KG1 (cell line): ENCODE data around the gene KIRREL3.

Experiments used
- DNase-seq: peaks from one replicate; lab custom pipeline; 2025; lab: John Stamatoyannopoulos, UW

The KIRREL3 gene

GRCh38 chr11:126663749-126664592, 336.6 kb downstream of the KIRREL3 start:
- DNase-seq = no peak

DNA sequence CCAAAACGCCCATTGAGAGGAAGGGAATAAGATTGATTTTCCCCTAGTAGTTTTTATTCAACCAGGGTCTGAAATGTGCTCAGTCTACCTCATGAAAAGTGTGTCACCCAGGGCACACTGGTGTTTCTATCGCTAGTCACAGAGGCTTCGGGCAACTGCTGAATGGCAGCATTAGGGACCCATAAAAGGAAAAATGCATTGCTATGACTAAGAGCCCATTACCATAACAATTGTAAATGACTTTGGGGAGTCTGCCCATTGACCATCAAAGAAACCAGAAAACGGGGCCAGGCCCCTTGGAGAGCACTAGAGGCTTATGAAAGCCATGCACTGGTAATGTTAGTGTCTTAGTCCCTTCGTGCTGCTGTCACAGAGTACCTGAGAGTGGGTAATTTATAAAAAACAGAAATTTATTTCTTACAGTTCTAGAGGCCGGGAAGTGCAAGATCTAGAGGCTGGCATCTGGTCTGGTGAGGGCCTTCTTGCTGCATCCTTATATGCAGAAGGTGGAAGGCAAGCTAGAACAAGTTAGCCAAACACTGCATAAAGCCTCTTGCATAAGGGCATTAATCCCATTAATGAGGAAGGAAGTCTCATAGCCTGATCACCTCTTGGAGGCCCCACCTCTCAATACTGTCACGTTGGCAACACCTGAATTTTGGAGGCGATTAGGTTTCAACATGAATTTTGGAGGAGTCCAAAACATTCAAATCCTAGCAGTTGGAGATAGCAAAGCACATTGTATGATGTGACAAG, 338.4 kb downstream of the KIRREL3 start:
- no peak for DNase-seq

GRCh38 chr11:126660761-126661425, 339.7 kb downstream of the KIRREL3 start:
- DNase-seq = no peak

DNA sequence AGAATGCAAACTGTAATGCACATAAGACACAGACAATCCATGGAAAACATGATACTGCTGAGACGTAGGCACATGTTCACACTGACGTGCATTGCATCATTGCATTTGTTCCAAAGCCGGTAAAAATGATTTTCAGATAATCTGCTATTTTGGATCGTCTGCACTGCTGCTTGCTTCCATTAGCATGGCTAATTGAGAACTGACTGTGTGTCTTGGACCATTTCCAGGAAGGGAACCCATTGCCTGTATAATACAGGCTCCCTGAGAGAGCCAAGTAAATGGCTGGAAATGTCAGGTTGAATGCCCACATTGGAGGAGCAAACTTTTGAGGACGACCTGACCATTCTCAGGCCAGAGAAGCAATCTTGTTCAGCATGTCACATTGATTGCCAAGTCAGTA, 340.2 kb downstream of the KIRREL3 start:
- no peak for DNase-seq

DNA sequence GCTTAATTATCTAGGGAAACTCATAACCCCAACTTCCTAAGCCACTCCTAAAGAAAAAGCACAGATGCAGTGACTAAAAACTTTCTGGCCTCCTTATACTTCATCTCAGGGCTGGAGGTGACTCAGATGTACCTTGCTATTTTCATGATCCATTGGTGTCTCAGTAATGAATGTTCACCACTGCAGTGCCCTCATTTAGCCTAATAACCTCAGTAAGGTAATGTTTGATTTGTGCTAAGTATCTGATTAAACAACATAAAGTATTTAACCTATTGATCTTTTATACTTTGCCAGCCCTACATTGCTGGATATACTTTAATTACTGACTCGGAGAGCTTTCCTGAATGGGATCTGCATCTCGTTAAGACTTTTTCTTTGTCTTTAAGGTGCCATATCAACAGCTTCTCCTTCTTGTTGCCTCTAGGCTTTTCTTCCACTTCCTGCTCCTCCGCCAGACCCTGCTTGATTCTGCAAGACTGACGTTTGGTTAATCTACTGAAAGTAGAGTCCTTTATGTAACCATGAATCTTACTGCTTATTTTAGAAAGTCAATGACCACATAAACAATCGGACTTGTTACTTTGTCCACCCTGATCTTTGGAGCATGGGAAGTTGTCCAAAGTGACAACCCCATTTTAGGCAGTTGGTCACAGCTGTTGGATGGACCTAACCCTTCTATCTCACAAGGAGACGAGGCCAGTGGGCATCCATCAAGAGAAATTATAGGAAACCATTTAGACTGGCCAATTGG, 342.1 kb downstream of the KIRREL3 start:
- no peak for DNase-seq

DNA sequence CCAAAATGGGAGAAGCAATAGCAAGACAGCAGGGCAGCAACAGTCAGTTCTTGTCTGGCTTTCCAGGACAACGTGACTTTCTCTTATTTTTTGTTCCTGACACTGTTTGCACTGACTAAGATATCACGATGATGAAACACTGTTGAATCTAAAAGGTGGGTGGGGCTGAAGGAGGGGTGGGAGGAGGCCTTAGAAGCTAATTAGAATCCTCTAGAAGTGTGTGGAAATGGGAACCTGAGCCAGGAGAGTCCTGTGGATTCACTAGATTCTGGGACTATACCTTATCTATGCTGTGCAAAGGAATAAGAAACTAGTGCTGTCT, 344.8 kb downstream of the KIRREL3 start:
- DNase-seq = no peak

DNA sequence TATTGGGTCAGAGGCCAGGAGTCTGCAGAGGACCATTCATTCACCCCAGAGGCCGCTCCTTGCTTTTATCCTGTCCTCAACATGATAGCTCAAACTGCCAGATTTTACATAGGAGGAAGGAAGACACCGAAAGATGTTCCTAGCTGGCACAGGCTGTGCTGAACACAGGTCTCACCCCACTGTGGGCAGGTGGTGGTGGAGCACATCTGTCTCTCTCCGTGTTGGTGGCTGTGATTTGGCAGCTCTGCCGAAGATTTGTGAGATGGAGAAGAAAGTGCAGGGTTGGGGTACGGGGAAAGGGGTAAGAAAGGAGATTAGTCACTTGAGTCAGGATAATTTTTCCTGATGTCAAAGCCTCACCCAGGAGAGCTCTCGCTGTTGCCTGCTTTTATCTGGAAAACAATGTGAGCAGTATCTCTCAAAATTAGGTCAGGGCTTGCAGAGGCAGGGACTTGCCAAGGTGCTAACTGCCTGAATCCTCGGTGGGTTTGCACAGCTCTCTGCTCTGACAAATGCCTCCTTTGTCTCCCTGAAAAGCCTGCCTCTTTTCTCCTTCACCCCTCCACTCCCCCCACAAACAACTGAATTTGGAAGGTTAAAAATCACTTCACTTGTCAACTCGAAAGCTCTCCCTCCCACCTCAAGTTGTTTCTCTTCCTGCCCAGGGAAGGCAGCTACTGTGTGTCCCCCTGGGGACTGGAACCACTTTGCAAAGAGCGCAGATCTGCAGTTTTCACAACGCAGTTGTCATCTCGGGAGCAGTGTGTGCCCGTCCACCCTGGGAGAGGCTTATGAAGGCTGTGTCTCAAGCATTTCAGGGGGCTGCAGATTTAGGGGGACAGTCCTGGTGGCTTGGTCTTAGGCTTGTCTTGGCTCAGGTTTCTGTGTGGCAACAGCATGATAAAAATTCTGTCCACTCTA, 345.4 kb downstream of the KIRREL3 start:
- DNase-seq = no peak

GRCh38 chr11:126653040-126653439, 347.5 kb downstream of the KIRREL3 start:
- DNase-seq = no peak

DNA sequence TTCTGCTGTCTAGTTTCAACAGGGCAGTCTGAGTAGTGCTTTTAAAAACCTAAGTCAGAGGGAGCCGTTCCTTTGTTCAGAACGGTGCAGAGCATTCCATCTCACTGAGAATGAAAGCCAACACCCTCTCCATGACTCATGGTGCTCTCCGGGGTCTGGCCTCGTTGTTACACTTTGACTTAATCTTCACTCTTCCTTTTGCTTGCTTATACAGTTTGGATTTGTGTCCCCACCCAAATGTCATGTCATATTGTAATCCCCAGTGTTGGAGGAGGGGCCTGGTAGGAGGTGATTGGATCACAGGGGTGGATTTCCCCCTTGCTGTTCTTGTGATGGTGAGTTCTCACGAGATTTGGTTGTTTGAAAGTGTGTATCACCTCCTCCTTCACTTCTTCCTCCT, 352.8 kb downstream of the KIRREL3 start:
- DNase-seq = no peak

DNA sequence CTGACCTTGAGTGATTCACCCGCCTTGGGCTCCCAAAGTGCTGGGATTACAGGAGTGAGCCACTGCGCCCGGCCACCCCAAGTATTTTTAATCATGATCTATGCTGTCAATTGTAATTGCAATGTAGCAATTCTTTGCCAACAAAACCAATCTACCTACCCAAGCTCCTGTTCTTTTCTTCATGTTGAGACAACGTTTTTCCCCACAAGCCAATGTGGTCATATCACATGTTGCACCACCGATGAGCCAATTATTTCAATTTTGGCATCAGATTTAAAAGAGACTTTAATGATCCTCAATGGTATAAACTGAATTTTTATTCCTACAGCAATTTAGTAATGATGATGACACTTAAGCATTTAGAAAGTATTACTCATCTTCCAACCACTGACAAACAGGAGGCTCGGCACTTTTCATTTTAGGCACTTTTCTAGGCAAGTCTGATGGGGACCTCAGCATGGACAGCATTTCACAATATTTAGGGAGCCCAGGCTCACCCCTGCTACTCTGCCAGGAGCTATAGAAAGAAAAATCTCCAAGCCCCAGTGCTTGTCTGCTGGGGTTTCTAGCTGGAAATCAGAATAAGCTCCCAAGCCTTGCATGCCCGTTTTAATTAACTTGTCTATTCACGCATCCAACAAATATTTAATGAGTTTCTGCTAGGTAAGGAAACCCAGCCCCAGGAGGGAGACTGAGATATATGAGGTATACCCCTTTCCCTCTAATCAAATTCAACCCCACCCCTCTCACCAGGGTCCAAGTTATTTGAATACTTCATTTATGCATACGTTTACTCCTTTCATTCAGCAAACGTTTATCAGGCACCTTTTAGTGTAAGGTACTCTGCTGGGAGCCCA, 353.6 kb downstream of the KIRREL3 start:
- DNase-seq = no peak

- no peak for DNase-seq
These were observed 355.4 kb downstream of the KIRREL3 start for GRCh38 chr11:126645186-126645585.

DNA sequence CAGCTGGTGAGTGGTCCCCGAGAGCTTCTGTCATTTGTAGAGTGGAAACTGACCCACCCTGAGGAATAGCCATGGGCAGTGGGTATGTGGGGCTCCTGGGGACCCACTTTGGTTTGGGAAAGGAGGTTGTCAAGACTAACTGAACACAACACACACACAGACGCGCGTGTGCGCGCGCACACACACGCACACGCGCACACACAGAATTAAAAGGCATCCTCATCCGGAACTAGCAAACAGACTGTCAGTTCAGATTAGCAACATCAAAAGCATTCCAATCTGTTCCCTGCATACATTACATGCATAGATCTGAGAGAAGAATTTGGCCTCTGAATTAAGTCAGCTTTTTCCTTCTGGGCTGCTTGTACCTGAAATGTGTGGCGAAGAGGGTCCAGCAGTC, 360.4 kb downstream of the KIRREL3 start:
- no peak for DNase-seq

DNA sequence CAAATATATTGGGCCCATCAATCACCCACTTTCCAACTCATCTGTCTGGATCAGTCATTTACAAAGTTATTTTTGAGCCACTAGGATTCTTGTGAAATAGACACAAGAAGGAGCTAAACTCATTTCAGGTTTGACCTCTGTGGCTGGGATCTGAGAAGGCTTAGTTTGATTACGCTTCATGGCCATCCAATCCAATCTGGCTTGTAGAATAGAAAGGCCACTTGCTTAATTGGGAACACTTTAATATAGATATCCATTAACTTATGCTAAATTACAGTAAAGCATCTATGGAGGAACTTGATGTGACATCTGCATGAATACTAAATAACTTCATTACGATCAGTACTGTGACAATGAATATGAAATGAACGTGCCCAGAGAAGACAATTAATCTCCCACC, 360.9 kb downstream of the KIRREL3 start:
- DNase-seq = no peak

DNA sequence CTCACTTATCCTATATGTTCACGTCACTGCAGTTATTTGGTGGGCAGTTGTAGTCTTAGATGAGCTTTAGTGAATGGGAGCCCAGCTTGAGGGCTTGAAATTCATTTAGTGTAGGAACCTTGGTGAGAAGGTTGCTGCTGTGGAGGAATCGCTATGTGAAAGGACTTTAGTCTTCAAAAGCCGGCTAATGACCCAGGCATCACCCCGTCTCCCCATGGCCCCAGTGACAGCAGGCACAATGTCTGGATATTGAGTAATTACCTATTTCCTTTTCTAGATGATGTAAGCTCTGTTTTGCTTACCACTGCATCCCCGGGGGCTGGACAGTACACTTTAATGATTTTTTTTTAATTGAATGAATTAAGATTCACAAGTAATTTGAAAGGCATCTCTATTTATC, 361.9 kb downstream of the KIRREL3 start:
- no peak for DNase-seq

GRCh38 chr11:126637795-126638175, 362.8 kb downstream of the KIRREL3 start:
- DNase-seq = no peak

GRCh38 chr11:126636911-126637794, 363.4 kb downstream of the KIRREL3 start:
- no peak for DNase-seq

DNA sequence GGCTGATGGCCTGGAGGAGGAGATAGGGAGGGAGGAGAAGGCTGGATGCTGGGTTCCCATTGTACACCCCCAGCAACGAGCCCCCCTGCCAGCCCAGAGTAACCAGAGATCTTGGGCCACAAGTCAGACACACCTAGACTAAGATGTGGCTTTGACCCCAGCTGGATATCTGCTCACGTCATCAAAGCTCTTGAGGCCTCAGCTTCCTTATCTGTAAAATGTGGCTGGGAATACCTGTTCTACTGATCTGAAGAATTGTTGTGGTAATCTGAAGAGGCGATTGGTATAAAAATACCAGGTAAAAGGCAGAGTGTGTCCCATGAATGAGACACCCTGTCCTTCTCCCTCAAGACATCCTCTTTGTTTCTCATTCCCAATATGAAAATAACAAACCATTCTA, 365.1 kb downstream of the KIRREL3 start:
- DNase-seq = no peak

DNA sequence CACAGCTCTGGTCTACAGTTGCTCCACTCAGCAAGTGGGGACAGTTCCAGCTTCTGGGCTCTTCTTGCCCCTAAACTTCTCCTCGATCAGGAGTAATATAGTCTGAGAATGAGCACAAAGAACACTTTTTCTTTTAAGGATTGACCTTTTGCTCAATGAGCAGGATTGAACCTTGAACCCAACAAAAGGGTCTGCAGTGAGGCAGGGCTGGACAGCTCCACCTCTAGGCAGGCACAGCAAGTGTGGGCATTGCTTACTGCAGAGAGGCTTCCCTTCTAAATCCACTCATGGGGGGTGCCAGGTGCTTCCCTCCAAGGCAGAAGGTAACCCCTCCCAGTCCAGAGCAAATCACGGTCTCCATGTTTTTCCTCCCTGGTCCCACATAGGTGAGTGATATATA, 365.6 kb downstream of the KIRREL3 start:
- DNase-seq = no peak

DNA sequence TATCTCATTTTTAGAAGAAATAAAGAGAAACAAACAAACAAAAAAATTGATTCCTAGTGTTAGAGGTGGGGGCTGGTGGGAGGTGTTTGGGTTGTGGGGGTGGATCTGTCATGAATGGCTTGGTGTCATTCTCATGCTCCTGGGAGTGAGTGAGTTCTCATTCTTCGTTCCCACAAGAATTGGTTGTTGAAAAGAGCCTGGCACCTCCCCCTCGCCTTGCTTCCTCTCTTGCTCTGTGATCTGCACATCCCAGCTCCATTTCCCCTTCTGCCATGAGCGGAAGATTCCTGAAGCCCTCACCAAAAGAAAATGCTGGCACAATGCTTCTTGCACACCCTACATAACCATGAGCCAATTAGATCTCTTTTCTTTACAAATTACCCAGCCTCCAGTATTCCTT, 367.2 kb downstream of the KIRREL3 start:
- DNase-seq = no peak
